GM12873 (cell line): ENCODE data around the gene SERINC3.
A peak's percentile ranks its signal among the peaks of the same experiment; 100 is the strongest.

Source experiments
- CTCF ChIP-seq: IDR thresholded peaks from 2 replicates; pipeline ENCODE4 v1.5.1; 2012; ENCODE audit warnings: low read depth, mild to moderate bottlenecking, moderate library complexity, low read length, control low read depth; ENCODE audit not compliant: insufficient read depth; ENCODE audit errors: missing control alignments

The SERINC3 gene

GRCh38 chr20:44471481-44471882, 50.4 kb downstream of the SERINC3 start:
- TF ChIP-seq CTCF: peak; percentile 36

- no peak for TF ChIP-seq CTCF
Observed at GRCh38 chr20:44470327-44470726, 51.5 kb downstream of the SERINC3 start.

GRCh38 chr20:44468044-44468782, 53.7 kb downstream of the SERINC3 start:
- TF ChIP-seq CTCF: no peak

GRCh38 chr20:44467289-44467883, 54.5 kb downstream of the SERINC3 start:
- TF ChIP-seq CTCF: no peak

- TF ChIP-seq CTCF: no peak
Observed at GRCh38 chr20:44465001-44465560, 56.8 kb downstream of the SERINC3 start.

GRCh38 chr20:44464514-44464913, 57.4 kb downstream of the SERINC3 start:
- no peak for TF ChIP-seq CTCF

- no peak for TF ChIP-seq CTCF
Observed at GRCh38 chr20:44463466-44463865, 58.4 kb downstream of the SERINC3 start.
